K562 (cell line): ENCODE measurements around the gene CAV1. TPM values are rescaled to one million over a fixed set of nuclear protein-coding genes. Genes with fewer than 3 reads are reported as not detected.

Experiments
- ARID3A ChIP-seq: IDR thresholded peaks from 2 replicates; pipeline ENCODE4 v1.6.1; 2012; ENCODE audit warnings: low read depth, low read length, improper control_type of control experiment, borderline replicate concordance
- BMI1 ChIP-seq: fragments of 150-350 bp; IDR thresholded peaks from 2 replicates; pipeline ENCODE4 v1.6.1; 2014; ENCODE audit warnings: low read length
- DIDO1 ChIP-seq: fragments of 450-650 bp; IDR thresholded peaks from 2 replicates; pipeline ENCODE4 v1.6.1; 2016; ENCODE audit warnings: low read depth, missing biosample characterization, missing genetic modification characterization
- EP400 ChIP-seq: fragments of 450-650 bp; IDR thresholded peaks from 2 replicates; pipeline ENCODE4 v1.6.1; 2017; ENCODE audit warnings: antibody characterized with exemption, mild to moderate bottlenecking, moderate library complexity
- ERF ChIP-seq: fragments of 450-650 bp; formaldehyde crosslinking; IDR thresholded peaks from 2 replicates; pipeline ENCODE4 v1.4.0; 2020; ENCODE audit warnings: mild to moderate bottlenecking, mixed read lengths
- HEY1 ChIP-seq: fragments of 250-450 bp; sonication (Bioruptor Pico); IDR thresholded peaks from 2 replicates; pipeline ENCODE4 v1.5.0; 2020; ENCODE audit warnings: mild to moderate bottlenecking, moderate library complexity, borderline replicate concordance
- HOXB6 ChIP-seq: fragments of 250-450 bp; sonication (Bioruptor Pico); IDR thresholded peaks from 2 replicates; pipeline ENCODE4 v1.5.1; 2022; ENCODE audit warnings: mild to moderate bottlenecking, borderline replicate concordance
- MED1 ChIP-seq: sonication (generic); formaldehyde crosslinking; IDR thresholded peaks from 2 replicates; pipeline ENCODE4 v1.8.1; 2023; ENCODE audit warnings: missing genetic modification reagents, borderline replicate concordance
- NELFE ChIP-seq: IDR thresholded peaks from 2 replicates; pipeline ENCODE4 v1.6.1; 2011; ENCODE audit warnings: mild to moderate bottlenecking; ENCODE audit not compliant: insufficient read depth, insufficient read length
- NKRF ChIP-seq: fragments of 450-650 bp; IDR thresholded peaks from 2 replicates; pipeline ENCODE4 v1.6.1; 2016; ENCODE audit warnings: borderline replicate concordance
- PRMT5 ChIP-seq: sonication (generic); formaldehyde crosslinking; IDR thresholded peaks from 2 replicates; pipeline ENCODE4 v1.5.0; 2020; ENCODE audit warnings: missing genetic modification reagents
- RERE ChIP-seq: sonication (generic); formaldehyde crosslinking; IDR thresholded peaks from 2 replicates; pipeline ENCODE4 v1.8.0; 2023; ENCODE audit warnings: missing genetic modification reagents, mild to moderate bottlenecking, borderline replicate concordance
- SAFB2 ChIP-seq: fragments of 200-400 bp; formaldehyde crosslinking; IDR thresholded peaks from 2 replicates; pipeline ENCODE4 v1.6.1; 2018; ENCODE audit warnings: borderline replicate concordance, low read length, low read depth, moderate library complexity; ENCODE audit not compliant: severe bottlenecking
- ZFP36 ChIP-seq: fragments of 150-350 bp; IDR thresholded peaks from 2 replicates; pipeline ENCODE4 v1.6.1; 2018; ENCODE audit warnings: low read length, low read depth; ENCODE audit not compliant: partially characterized antibody
- ZNF121 ChIP-seq: sonication (generic); formaldehyde crosslinking; conservative IDR thresholded peaks from 2 replicates; pipeline ENCODE4 v1.8.0; 2022; ENCODE audit warnings: missing genetic modification reagents
- ZNF184 ChIP-seq: sonication (generic); formaldehyde crosslinking; IDR thresholded peaks from 2 replicates; pipeline ENCODE4 v1.5.0; 2020; ENCODE audit warnings: missing genetic modification reagents
- ZNF507 ChIP-seq: conservative IDR thresholded peaks from 2 replicates; pipeline ENCODE4 v1.6.1; 2017; ENCODE audit warnings: missing genetic modification characterization, missing compliant biosample characterization
- ZNF551 ChIP-seq: fragments of 250-450 bp; sonication (Bioruptor Pico); IDR thresholded peaks from 2 replicates; pipeline ENCODE4 v1.5.0; 2021; ENCODE audit warnings: mild to moderate bottlenecking, moderate library complexity
- ZNF583 ChIP-seq: fragments of 250-450 bp; sonication (Bioruptor Pico); IDR thresholded peaks from 2 replicates; pipeline ENCODE4 v1.4.0; 2020
- ZNF696 ChIP-seq: fragments of 250-450 bp; sonication (Bioruptor Pico); conservative IDR thresholded peaks from 2 replicates; pipeline ENCODE4 v1.4.0; 2020; ENCODE audit warnings: mild to moderate bottlenecking, moderate library complexity
- polyA plus RNA-seq, 8 experiments: library from polyadenylated mRNA; depleted of rRNA in 4 of 8; stranded (reverse) in 5 of 8; unstranded in 3 of 8; fragments of >200 nt; fragmentation: Nextera tagmentation in 2 of 8; fragmentation: Illumina TruSeq in 1 of 8; extraction: Ambion mirVana in 2 of 8; extraction: Trizol in 1 of 8; gene quantifications; 2 replicates each; pipeline versions ENCODE4 v1.2.1 to v1.2.3, GENCODE V29; 2011 to 2014; ENCODE audit warnings: inconsistent platforms in 1 of 8, missing spikeins in 1 of 8
- total RNA-seq, 7 experiments: library from RNA; depleted of rRNA in 6 of 7; stranded (reverse); fragments of >200 nt in 6 of 7; fragmentation: Illumina TruSeq in 2 of 7; extraction: Trizol in 2 of 7; gene quantifications; 2 replicates each; pipeline versions ENCODE4 v1.2.1 to v1.2.3, GENCODE V29; 2011 to 2021; ENCODE audit warnings: low replicate concordance in 1 of 7

CAV1 gene
- total and polyA plus RNA-seq, 9 of the 15 experiments (the other 6 are each of a cell fraction or from before 2014, with no cell fraction given): 0.08 to 1.5 (median 0.63) TPM

GRCh38 chr7:116501425-116502167, 23.2 kb upstream of the CAV1 start (continued):
- TF ChIP-seq NKRF: no peak
- TF ChIP-seq ZNF583: no peak
- TF ChIP-seq ZNF507 (tag): no peak
- no peak for TF ChIP-seq SAFB2
- no peak for TF ChIP-seq ZNF184 (CRISPR knock-in tag)
- TF ChIP-seq ZNF551 (CRISPR knock-in tag): no peak
- no peak for TF ChIP-seq MED1 (CRISPR knock-in tag)
- no peak for TF ChIP-seq NELFE
- no peak for TF ChIP-seq RERE
- TF ChIP-seq BMI1: no peak
- no peak for TF ChIP-seq ERF (CRISPR knock-in tag)
- 0 out of 2 replicates have a peak, but pooled peaks have one; percentile 60 for TF ChIP-seq HEY1 (CRISPR knock-in tag)
- TF ChIP-seq DIDO1: no peak
- no peak for TF ChIP-seq ZFP36
- TF ChIP-seq EP400: peak; percentile 60
- TF ChIP-seq ZNF696 (CRISPR knock-in tag): no peak
- TF ChIP-seq ARID3A: peak; percentile 88
- TF ChIP-seq ZNF121 (CRISPR knock-in tag): no peak
- no peak for TF ChIP-seq PRMT5 (CRISPR knock-in tag)
- TF ChIP-seq HOXB6 (CRISPR knock-in tag): no peak
